ENCODE data around the gene CSTF1. TPM values are rescaled to one million over a fixed set of nuclear protein-coding genes. Genes with fewer than 3 reads are reported as not detected.

CSTF1 gene
- total and polyA plus RNA-seq, 2 of the 4 experiments (the other 2 are of a cell fraction), result 48.8 to 105 TPM

GRCh38 chr20:56451056-56451765 lies 58.8 kb downstream of the CSTF1 start:
- DNase-seq, result no peak
- Histone ChIP-seq H3K4ac (ENCODE audit: low read depth, low read length) (no peak overlapping the region), H3K4me2 (ENCODE audit: low read depth, low read length) (no peak overlapping the region), H3K27me3 (ENCODE audit: control insufficient read depth, insufficient read depth, low read length) (no peaks in the 10 kb centered on the region), H3K4me3 (ENCODE audit: insufficient read depth, low read depth, low read length) (no peak overlapping the region), H3K79me1 (ENCODE audit: low read depth in 1 of 2, low read length in 2 of 2) (no peaks in the 10 kb centered on the region; a peak in 1 of 4 replicates), H4K20me1 (ENCODE audit: insufficient read depth, low read length) (no peaks in the 10 kb centered on the region), H2BK5ac (ENCODE audit: low read depth, low read length, poor library complexity, severe bottlenecking) (no peak overlapping the region), H2BK20ac (ENCODE audit: low read depth, low read length) (no peak overlapping the region), H3K27ac (ENCODE audit: insufficient read depth, low read length) (no peak overlapping the region), H3K4me1 (ENCODE audit: control insufficient read depth, insufficient read depth, low read length) (no peaks in the 10 kb centered on the region), H3K9me1 (ENCODE audit: insufficient read depth, low read length) (no peaks in the 10 kb centered on the region; the same call in 1 of the 2 replicates), H3K14ac (replicated peaks; ENCODE audit: low read depth, low read length) (no peak overlapping the region), H3K56ac (ENCODE audit: extremely low read depth, insufficient read depth, low read length) (no peak overlapping the region), H3K9me3 (ENCODE audit: control insufficient read depth, insufficient read depth, low read length) (no peaks in the 10 kb centered on the region), H2BK120ac (ENCODE audit: low read depth, low read length) (no peak overlapping the region), H2AK9ac (replicated peaks; ENCODE audit: low read depth, low read length, poor library complexity) (peak overlapping the region; percentile 34), H3K18ac (ENCODE audit: low read depth, low read length) (no peak overlapping the region), H3K23ac (ENCODE audit: low read depth, low read length) (no peak overlapping the region), H2AK5ac (ENCODE audit: low read depth, low read length) (no peak overlapping the region), H4K91ac (ENCODE audit: insufficient read depth, low read depth, low read length) (no peak overlapping the region), H3K36me3 (ENCODE audit: control insufficient read depth, insufficient read depth, low read length) (peaks cover 37% of the 10 kb centered on the region), H2BK15ac (ENCODE audit: low read depth, low read length) (no peak overlapping the region), H2AFZ (replicated peaks; ENCODE audit: low read length, poor library complexity) (no peak overlapping the region), H4K8ac (ENCODE audit: low read depth in 2 of 2, low read length in 2 of 2) (no peak overlapping the region), H3K9ac (ENCODE audit: low read depth, low read length) (no peak overlapping the region), H4K5ac (ENCODE audit: low read depth, low read length) (no peak overlapping the region)
- no TSS peak for BruUV-seq (replicated peaks)
- WGBS, 2 experiments (ENCODE audit: extremely low coverage in 2 of 2, insufficient read length in 1 of 2), result 65% methylated on average over 4 of the region's 13 CpGs; no CpG with 5 or more reads in 1 of the 2 experiments
- ChIA-PET POLR2A (ENCODE audit: unreplicated experiment) (interaction anchor here (0.6 to 0.7 kb wide), 3 partner anchors 10 to 63 kb away, joined by 3 to 6 read pairs (median 3); no protein-coding TSS in a partner anchor), CTCF (interaction anchor here (0.6 kb wide), 1 partner anchor 32 kb away, joined by 5 read pairs; no protein-coding TSS in a partner anchor)
- peak; percentile 70 for ATAC-seq (ENCODE audit: low read depth)
- dilution Hi-C loops (cut with HindIII; ENCODE audit: low sequenced_read_pairs, unreplicated experiment) (no loop called here), in situ Hi-C loops (cut with MboI; ENCODE audit: low sequenced_read_pairs) (no loop called here), intact Hi-C loops (cut with micrococcal nuclease) (no loop called here)
- TF ChIP-seq CEBPB (IDR thresholded peaks at IDR 0.05; ENCODE audit: low read depth, low read length), result 0 out of 2 replicates have a peak, but pooled peaks have one; percentile 10
- TF ChIP-seq, protein P1, sequence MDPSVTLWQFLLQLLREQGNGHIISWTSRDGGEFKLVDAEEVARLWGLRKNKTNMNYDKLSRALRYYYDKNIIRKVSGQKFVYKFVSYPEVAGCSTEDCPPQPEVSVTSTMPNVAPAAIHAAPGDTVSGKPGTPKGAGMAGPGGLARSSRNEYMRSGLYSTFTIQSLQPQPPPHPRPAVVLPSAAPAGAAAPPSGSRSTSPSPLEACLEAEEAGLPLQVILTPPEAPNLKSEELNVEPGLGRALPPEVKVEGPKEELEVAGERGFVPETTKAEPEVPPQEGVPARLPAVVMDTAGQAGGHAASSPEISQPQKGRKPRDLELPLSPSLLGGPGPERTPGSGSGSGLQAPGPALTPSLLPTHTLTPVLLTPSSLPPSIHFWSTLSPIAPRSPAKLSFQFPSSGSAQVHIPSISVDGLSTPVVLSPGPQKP (IDR thresholded peaks at IDR 0.05; ENCODE audit: borderline replicate concordance, low read depth, low read length), result no peak
